Spleen (tissue), 7 donors: ENCODE results near the gene KPNA3.

Source experiments
- POLR2A ChIP-seq, 3 donors: fragments of 450-650 bp; IDR thresholded peaks; one replicate each; pipeline ENCODE4 v1.5.1; 2017; ENCODE audit warnings: antibody characterized with exemption in 3 of 3, mild to moderate bottlenecking in 1 of 3
- POLR2AphosphoS5 ChIP-seq, 3 donors: sonication (generic); formaldehyde crosslinking; IDR thresholded peaks; one replicate each; pipeline ENCODE4 v1.5.1; 2017; ENCODE audit warnings: antibody characterized with exemption in 3 of 3
- TF ChIP-seq, protein P1 (sequence below), 11 experiments: fragments of 200-600 bp in 7 of 11; fragments of 450-650 bp in 4 of 11; sonication (generic) in 4 of 11; IDR thresholded peaks in 8 of 11; conservative IDR thresholded peaks in 3 of 11; 1 replicate in 7 of 11; 2 replicates in 4 of 11; pipeline versions ENCODE4 v1.4.0 to v1.8.0; 2016 to 2021; ENCODE audit warnings: antibody characterized with exemption in 11 of 11, inconsistent platforms in 4 of 11, mild to moderate bottlenecking in 1 of 11
- donor health status: DM: no; HTN: no; CAD: no; lungs with moderate emphysema.
- donor health status: DM: no; HTN: no; CAD: no.
- donor health status: DM: no; HTN: no; CAD: no.

DNA sequence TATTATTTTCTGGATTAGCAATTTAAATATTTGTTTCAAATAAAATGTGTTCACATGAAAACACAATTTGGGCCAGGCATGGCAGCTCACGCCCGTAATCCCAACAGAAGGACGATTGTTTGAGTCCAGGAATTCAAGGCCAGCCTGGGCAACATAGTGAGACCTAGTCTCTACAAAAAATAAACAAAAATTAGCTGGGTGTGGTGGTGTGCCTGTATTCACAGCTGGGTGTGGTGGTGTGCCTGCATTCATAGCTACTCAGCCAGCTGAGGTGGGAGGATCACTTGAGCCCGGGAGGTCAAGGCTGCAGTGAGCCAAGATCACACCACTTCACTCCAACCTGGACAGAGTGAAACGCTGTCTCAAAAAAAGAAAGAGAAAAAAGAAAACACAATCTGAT, 46.4 kb downstream of the KPNA3 start:
- TF ChIP-seq, protein P1, sequence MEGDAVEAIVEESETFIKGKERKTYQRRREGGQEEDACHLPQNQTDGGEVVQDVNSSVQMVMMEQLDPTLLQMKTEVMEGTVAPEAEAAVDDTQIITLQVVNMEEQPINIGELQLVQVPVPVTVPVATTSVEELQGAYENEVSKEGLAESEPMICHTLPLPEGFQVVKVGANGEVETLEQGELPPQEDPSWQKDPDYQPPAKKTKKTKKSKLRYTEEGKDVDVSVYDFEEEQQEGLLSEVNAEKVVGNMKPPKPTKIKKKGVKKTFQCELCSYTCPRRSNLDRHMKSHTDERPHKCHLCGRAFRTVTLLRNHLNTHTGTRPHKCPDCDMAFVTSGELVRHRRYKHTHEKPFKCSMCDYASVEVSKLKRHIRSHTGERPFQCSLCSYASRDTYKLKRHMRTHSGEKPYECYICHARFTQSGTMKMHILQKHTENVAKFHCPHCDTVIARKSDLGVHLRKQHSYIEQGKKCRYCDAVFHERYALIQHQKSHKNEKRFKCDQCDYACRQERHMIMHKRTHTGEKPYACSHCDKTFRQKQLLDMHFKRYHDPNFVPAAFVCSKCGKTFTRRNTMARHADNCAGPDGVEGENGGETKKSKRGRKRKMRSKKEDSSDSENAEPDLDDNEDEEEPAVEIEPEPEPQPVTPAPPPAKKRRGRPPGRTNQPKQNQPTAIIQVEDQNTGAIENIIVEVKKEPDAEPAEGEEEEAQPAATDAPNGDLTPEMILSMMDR (IDR thresholded peaks at IDR 0.05 in 8 of 11, conservative IDR thresholded peaks at IDR 0.05 in 3 of 11): no peak
- TF ChIP-seq POLR2A (IDR thresholded peaks at IDR 0.05) (no peak), POLR2AphosphoS5 (IDR thresholded peaks at IDR 0.05) (no peak)
